HCT116 (cell line): Measurements from ENCODE around the gene KCNK4. TPM values are rescaled to one million over a fixed set of nuclear protein-coding genes. Genes with fewer than 3 reads are reported as not detected.
A peak's percentile ranks its signal among the peaks of the same experiment; 100 is the strongest.

Experiments
- ATAC-seq: fragments of 200-7000 bp; cut with Tn5 transposase; 2 replicates; pipeline ENCODE4 v1.9.1; 2020; ENCODE audit warnings: mild to moderate bottlenecking, moderate library complexity
- BruUV-seq: library from RNA; stranded (reverse); fragments of 400-500 nt; replicated peaks from 2 replicates; lab custom pipeline; 2021; lab: Mats Ljungman, UMichigan
- CTCF ChIA-PET: fragments of 300-600 bp; sonication (Branson Sonifier 250); formaldehyde crosslinking; loops from one replicate; lab custom pipeline; 2021; ENCODE audit warnings: antibody characterized with exemption; lab: Charles Lee
- POLR2A ChIA-PET: fragments of 300-600, 350-600 bp; sonication (Branson Sonifier 250); formaldehyde crosslinking; loops from one replicate; lab custom pipeline; 2021; ENCODE audit warnings: antibody characterized with exemption; lab: Charles Lee
- RAD21 ChIA-PET, 2 experiments: fragments of 300-600 bp; sonication (Branson Sonifier 250); formaldehyde crosslinking; loops; one replicate each; lab custom pipeline; 2023; ENCODE audit warnings: low total read pairs in 2 of 2; ENCODE audit not compliant: uncharacterized antibody in 2 of 2, unreplicated experiment in 2 of 2, low non-redundant PET in 1 of 2; lab: Charles Lee
- DNase-seq: peaks from one replicate; pipeline ENCODE4 v3.0.0-alpha.2; 2010; ENCODE audit warnings: low read depth, low spot score
- H2AFZ ChIP-seq: fragments of 200-600 bp; shearing (Covaris generic), sonication (generic); 2 replicates; pipeline ENCODE4 v1.6.1; 2017; ENCODE audit warnings: low read depth, mixed run types, mixed read lengths, antibody characterized with exemption, low read length; ENCODE audit not compliant: poor library complexity, severe bottlenecking
- H3K27ac ChIP-seq: 2 replicates; pipeline ENCODE4 v1.5.1; 2012; ENCODE audit warnings: low read depth, low read length
- H3K27me3 ChIP-seq: fragments of 200-600 bp; sonication (generic); 2 replicates; pipeline ENCODE4 v1.6.1; 2016; ENCODE audit warnings: mixed run types, low read length, mixed read lengths; ENCODE audit not compliant: insufficient read depth
- H3K36me3 ChIP-seq, 2 experiments: fragments of 200-500 bp in 1 of 2; fragments of 200-600 bp in 1 of 2; sonication (Bioruptor generic) in 1 of 2; sonication (generic) in 1 of 2; 2 replicates each; pipeline versions ENCODE4 v1.5.1 to v1.6.1; 2014 to 2016; ENCODE audit warnings: low read length in 2 of 2, inconsistent platforms in 1 of 2, mixed read lengths in 1 of 2, mixed run types in 1 of 2; ENCODE audit not compliant: insufficient read depth in 2 of 2, control insufficient read depth in 1 of 2
- H3K4me1 ChIP-seq, 2 experiments: fragments of 200-600 bp in 1 of 2; sonication (generic) in 1 of 2; 2 replicates each; pipeline versions ENCODE4 v1.5.1 to v1.6.1; 2012 to 2017; ENCODE audit warnings: low read length in 2 of 2, inconsistent platforms in 1 of 2, mild to moderate bottlenecking in 1 of 2, mixed read lengths in 1 of 2, mixed run types in 1 of 2, moderate library complexity in 1 of 2; ENCODE audit not compliant: insufficient read depth in 2 of 2, control insufficient read depth in 1 of 2
- H3K4me2 ChIP-seq: fragments of 200-600 bp; sonication (generic); 2 replicates; pipeline ENCODE4 v1.6.1; 2017; ENCODE audit warnings: mixed run types, low read length, mixed read lengths
- H3K4me3 ChIP-seq, 2 experiments: fragments of 200-600 bp in 1 of 2; sonication (generic) in 1 of 2; replicated peaks in 1 of 2; 2 replicates each; pipeline ENCODE4 v1.5.1; 2011 to 2016; ENCODE audit warnings: low read length in 2 of 2, control low read depth in 1 of 2, low read depth in 1 of 2, mild to moderate bottlenecking in 1 of 2, mixed read lengths in 1 of 2, mixed run types in 1 of 2
- H3K79me2 ChIP-seq: fragments of 200-600 bp; sonication (generic); 2 replicates; pipeline ENCODE4 v1.6.1; 2017; ENCODE audit warnings: mild to moderate bottlenecking, mixed run types, low read length, moderate library complexity, mixed read lengths; ENCODE audit not compliant: insufficient read depth
- H3K9ac ChIP-seq: fragments of 200-600 bp; sonication (generic); 2 replicates; pipeline ENCODE4 v1.6.1; 2016; ENCODE audit warnings: low read length, mixed read lengths
- H3K9me2 ChIP-seq: fragments of 200-600 bp; sonication (generic), shearing (Covaris generic); 2 replicates; pipeline ENCODE4 v1.6.1; 2017; ENCODE audit warnings: mixed run types, mild to moderate bottlenecking, moderate library complexity; ENCODE audit not compliant: insufficient read depth
- H3K9me3 ChIP-seq, 2 experiments: fragments of 200-500 bp in 1 of 2; fragments of 200-600 bp in 1 of 2; sonication (Bioruptor generic) in 1 of 2; sonication (generic) in 1 of 2; 2 replicates each; pipeline ENCODE4 v1.6.1; 2014 to 2017; ENCODE audit warnings: low read length in 2 of 2, mixed read lengths in 2 of 2, inconsistent platforms in 1 of 2, low read depth in 1 of 2, mild to moderate bottlenecking in 1 of 2, mixed run types in 1 of 2, moderate library complexity in 1 of 2; ENCODE audit not compliant: control insufficient read depth in 1 of 2, insufficient read depth in 1 of 2
- H4K20me1 ChIP-seq: fragments of 200-600 bp; sonication (generic), shearing (Covaris generic); 2 replicates; pipeline ENCODE4 v1.6.1; 2017; ENCODE audit warnings: mixed run types, mild to moderate bottlenecking, moderate library complexity; ENCODE audit not compliant: insufficient read depth
- ATF3 ChIP-seq: IDR thresholded peaks from 2 replicates; pipeline ENCODE4 v1.6.1; 2012
- CBX3 ChIP-seq: IDR thresholded peaks from 2 replicates; pipeline ENCODE4 v1.6.1; 2012; ENCODE audit warnings: low read depth
- CEBPB ChIP-seq: IDR thresholded peaks from 2 replicates; pipeline ENCODE4 v1.6.1; 2012; ENCODE audit warnings: low read depth
- CTCF ChIP-seq, 3 experiments: fragments of 200-600 bp in 1 of 3; sonication (generic) in 1 of 3; IDR thresholded peaks in 2 of 3; conservative IDR thresholded peaks in 1 of 3; 2 replicates each; pipeline ENCODE4 v1.5.1; 2012 to 2017; ENCODE audit warnings: low read depth in 2 of 3, low read length in 2 of 3, antibody characterized with exemption in 1 of 3, borderline replicate concordance in 1 of 3, control low read depth in 1 of 3, mild to moderate bottlenecking in 1 of 3, mixed read lengths in 1 of 3, mixed run types in 1 of 3, moderate library complexity in 1 of 3; ENCODE audit not compliant: insufficient read depth in 1 of 3
- EGR1 ChIP-seq: IDR thresholded peaks from 2 replicates; pipeline ENCODE4 v1.6.1; 2012; ENCODE audit warnings: low read depth
- ELF1 ChIP-seq: IDR thresholded peaks from 2 replicates; pipeline ENCODE4 v1.6.1; 2012; ENCODE audit warnings: low read depth, borderline replicate concordance
- EZH2 ChIP-seq: fragments of 200-600 bp; sonication (generic); IDR thresholded peaks from 2 replicates; pipeline ENCODE4 v1.6.1; 2017; ENCODE audit warnings: antibody characterized with exemption, mixed run types
- EZH2phosphoT487 ChIP-seq: fragments of 200-600 bp; IDR thresholded peaks from 2 replicates; pipeline ENCODE4 v1.6.1; 2018; ENCODE audit warnings: antibody characterized with exemption, borderline replicate concordance
- FOSL1 ChIP-seq: IDR thresholded peaks from 2 replicates; pipeline ENCODE4 v1.6.1; 2012; ENCODE audit warnings: low read depth
- MAX ChIP-seq: IDR thresholded peaks from 2 replicates; pipeline ENCODE4 v1.6.1; 2012
- POLR2A ChIP-seq: IDR thresholded peaks from 2 replicates; pipeline ENCODE4 v1.7.0; 2011; ENCODE audit warnings: borderline replicate concordance; ENCODE audit not compliant: insufficient read depth, insufficient read length; ENCODE audit errors: extremely low read depth
- RAD21 ChIP-seq: IDR thresholded peaks from 2 replicates; pipeline ENCODE4 v1.6.1; 2012; ENCODE audit warnings: low read depth, mild to moderate bottlenecking
- SIN3A ChIP-seq: IDR thresholded peaks from 2 replicates; pipeline ENCODE4 v1.6.1; 2012; ENCODE audit warnings: low read depth
- SP1 ChIP-seq: IDR thresholded peaks from 2 replicates; pipeline ENCODE4 v1.6.1; 2012; ENCODE audit warnings: low read depth
- SRF ChIP-seq: IDR thresholded peaks from 2 replicates; pipeline ENCODE4 v1.6.1; 2012; ENCODE audit warnings: low read depth
- TCF7L2 ChIP-seq: IDR thresholded peaks from 2 replicates; pipeline ENCODE4 v1.7.0; 2011; ENCODE audit warnings: borderline replicate concordance, inconsistent platforms; ENCODE audit not compliant: insufficient read depth, insufficient read length; ENCODE audit errors: extremely low read depth
- YY1 ChIP-seq: IDR thresholded peaks from 2 replicates; pipeline ENCODE4 v1.6.1; 2011; ENCODE audit warnings: low read length, low read depth, moderate library complexity, mild to moderate bottlenecking; ENCODE audit not compliant: insufficient replicate concordance; ENCODE audit errors: extremely low read depth
- ZBTB33 ChIP-seq: IDR thresholded peaks from 2 replicates; pipeline ENCODE4 v1.6.1; 2011; ENCODE audit warnings: mild to moderate bottlenecking, low read length, moderate library complexity; ENCODE audit not compliant: insufficient replicate concordance; ENCODE audit errors: extremely low read depth
- ZFX ChIP-seq: fragments of 450-650 bp; IDR thresholded peaks from 2 replicates; pipeline ENCODE4 v1.6.1; 2017
- intact Hi-C: fragments of 100-400 bp; cut with micrococcal nuclease; formaldehyde crosslinking; loops from 2 replicates; pipeline ENCODE4 v1.10.0; 2022
- total RNA-seq: library from RNA; stranded (reverse); gene quantifications from one replicate; pipeline ENCODE4 v1.2.1, GENCODE V29; 2021; ENCODE audit not compliant: unreplicated experiment

The KCNK4 gene
- total RNA-seq, 1 experiment from 2014 or later = not detected

- no TSS peak for BruUV-seq
- Histone ChIP-seq H3K4me2 (no peak overlapping the region), H3K27ac (peak overlapping the region; percentile 94; the same call in 1 of the 2 replicates), H3K9ac (no peak overlapping the region), H4K20me1 (no peaks in the 10 kb centered on the region), H3K4me1 (peaks cover 29 to 73% of the 10 kb centered on the region in 2 experiments), H3K27me3 (no peaks in the 10 kb centered on the region), H2AFZ (no peak overlapping the region), H3K9me2 (no peaks in the 10 kb centered on the region), H3K4me3 (no peak overlapping the region), H3K9me3 (no peaks in the 10 kb centered on the region), H3K79me2 (peaks cover 50% of the 10 kb centered on the region), H3K36me3 (peaks cover 0 to 2% of the 10 kb centered on the region in 2 experiments; a peak in 1 of 4 replicates)
- intact Hi-C loops = no loop called here
- ChIA-PET POLR2A (interaction anchor here (1.4 to 1.6 kb wide), 3 partner anchors 8 to 69 kb away, joined by 3 to 6 read pairs (median 4); partner anchors contain the start of genes FKBP2 and PRDX5), CTCF (interaction anchor here (1.1 to 1.9 kb wide), 2 partner anchors 9 to 107 kb away, joined by 3 to 4 read pairs; no protein-coding TSS in a partner anchor), RAD21 (no interaction called here)
- TF ChIP-seq SIN3A = no peak
- TF ChIP-seq YY1 = no peak
- TF ChIP-seq TCF7L2 = no peak
- no peak for TF ChIP-seq FOSL1
- TF ChIP-seq CBX3 = no peak
- no peak for TF ChIP-seq ATF3
- TF ChIP-seq ZBTB33 = no peak
- TF ChIP-seq ELF1 = no peak
- TF ChIP-seq SRF = no peak
- no peak for TF ChIP-seq MAX
- no peak for TF ChIP-seq SP1
- TF ChIP-seq EZH2phosphoT487 = no peak
- no peak for TF ChIP-seq EGR1
- no peak for TF ChIP-seq CTCF (IDR thresholded peaks at IDR 0.05 in 2 of 3, conservative IDR thresholded peaks at IDR 0.05 in 1 of 3; ENCODE audit: borderline replicate concordance in 1 of 3, insufficient read depth in 1 of 3, low read depth in 2 of 3, low read length in 2 of 3)
- no peak for TF ChIP-seq CEBPB
- no peak for TF ChIP-seq POLR2A
- no peak for TF ChIP-seq RAD21
- TF ChIP-seq ZFX = no peak
- no peak for TF ChIP-seq EZH2
- no peak for DNase-seq
- ATAC-seq = no peak
Measured at GRCh38 chr11:64249038-64249437, 42.1 kb upstream of the KCNK4 start.
